Ectodermal cell (in vitro differentiated cells): ENCODE data around the gene ARL5A.

Experiments used
- H3K27ac ChIP-seq: 2 replicates; pipeline ENCODE4 v1.7.0; 2013; ENCODE audit warnings: mild to moderate bottlenecking, low read depth, low read length; ENCODE audit not compliant: insufficient read depth, poor library complexity, severe bottlenecking
- H3K27me3 ChIP-seq: 2 replicates; pipeline ENCODE4 v1.7.0; 2013; ENCODE audit warnings: mild to moderate bottlenecking, low read length; ENCODE audit not compliant: insufficient read depth, control insufficient read depth, poor library complexity, severe bottlenecking
- H3K36me3 ChIP-seq: one replicate; pipeline ENCODE4 v1.7.0; 2013; ENCODE audit warnings: low read length; ENCODE audit not compliant: control insufficient read depth, insufficient read depth
- H3K4me1 ChIP-seq: one replicate; pipeline ENCODE4 v1.7.0; 2013; ENCODE audit warnings: low read length; ENCODE audit not compliant: control insufficient read depth, insufficient read depth
- H3K4me3 ChIP-seq: 2 replicates; pipeline ENCODE4 v1.7.0; 2013; ENCODE audit warnings: low read depth, low read length, control low read depth; ENCODE audit not compliant: insufficient read depth
- H3K9me3 ChIP-seq: 2 replicates; pipeline ENCODE4 v1.7.0; 2013; ENCODE audit warnings: mild to moderate bottlenecking, low read length, moderate library complexity; ENCODE audit not compliant: control insufficient read depth
- WGBS, 2 experiments: methylation state at CpG; one replicate each; pipeline ENCODE4 v1.1.7; 2013; ENCODE audit warnings: missing lambda C conversion rate in 2 of 2; 5-methylcytosine and 5-hydroxymethylcytosine counted together

Gene ARL5A

GRCh38 chr2:151841047-151841424, 12.8 kb upstream of the ARL5A start:
- Histone ChIP-seq H3K27me3 (no peaks in the 10 kb centered on the region), H3K4me1 (no peaks in the 10 kb centered on the region), H3K9me3 (no peaks in the 10 kb centered on the region), H3K27ac (no peak overlapping the region), H3K36me3 (no peaks in the 10 kb centered on the region), H3K4me3 (no peak overlapping the region)
- 94 to 99% methylated on average over 2 of the region's 2 CpGs for WGBS, 2 experiments

GRCh38 chr2:151840216-151841046, 12.2 kb upstream of the ARL5A start:
- no peak overlapping the region for H3K4me3 ChIP-seq
- no peaks in the 10 kb centered on the region for H3K4me1 ChIP-seq
- 91 to 93% methylated on average over 5 of the region's 5 CpGs for WGBS, 2 experiments
- H3K36me3 ChIP-seq = no peaks in the 10 kb centered on the region
- no peak overlapping the region for H3K27ac ChIP-seq
- H3K9me3 ChIP-seq = no peaks in the 10 kb centered on the region
- H3K27me3 ChIP-seq = no peaks in the 10 kb centered on the region

GRCh38 chr2:151837926-151838325, 9.7 kb upstream of the ARL5A start:
- Histone ChIP-seq H3K27ac (no peak overlapping the region), H3K9me3 (no peaks in the 10 kb centered on the region), H3K27me3 (no peaks in the 10 kb centered on the region), H3K4me1 (no peaks in the 10 kb centered on the region), H3K36me3 (no peaks in the 10 kb centered on the region), H3K4me3 (no peak overlapping the region)
- WGBS, 2 experiments = 77 to 93% methylated on average over 3 of the region's 3 CpGs

- 93 to 94% methylated on average over 2 to 3 of the region's 3 CpGs for WGBS, 2 experiments
Measured at GRCh38 chr2:151833984-151834383, 5.8 kb upstream of the ARL5A start.

GRCh38 chr2:151830961-151831360, 2.7 kb upstream of the ARL5A start:
- Histone ChIP-seq H3K4me1 (peaks cover 11% of the 10 kb centered on the region), H3K36me3 (no peaks in the 10 kb centered on the region), H3K27me3 (no peaks in the 10 kb centered on the region), H3K27ac (no peak overlapping the region), H3K9me3 (no peaks in the 10 kb centered on the region), H3K4me3 (no peak overlapping the region)
- WGBS, 2 experiments = 90 to 94% methylated on average over 2 of the region's 2 CpGs

More at GRCh38 chr2:151833984-151834383, 5.8 kb upstream of the ARL5A start:
- Histone ChIP-seq H3K36me3 (no peaks in the 10 kb centered on the region), H3K27ac (no peak overlapping the region), H3K4me3 (no peak overlapping the region), H3K27me3 (no peaks in the 10 kb centered on the region), H3K9me3 (no peaks in the 10 kb centered on the region), H3K4me1 (no peaks in the 10 kb centered on the region)

GRCh38 chr2:151828890-151829324, 686 bp upstream of the ARL5A start:
- Histone ChIP-seq H3K4me1 (peaks cover 24% of the 10 kb centered on the region), H3K4me3 (peak overlapping the region; percentile 82), H3K9me3 (no peaks in the 10 kb centered on the region), H3K36me3 (no peaks in the 10 kb centered on the region), H3K27ac (no peak overlapping the region), H3K27me3 (no peaks in the 10 kb centered on the region)
- WGBS, 2 experiments = 90 to 91% methylated on average over 4 to 5 of the region's 5 CpGs

- H3K9me3 ChIP-seq = no peaks in the 10 kb centered on the region
- no peaks in the 10 kb centered on the region for H3K27me3 ChIP-seq
- H3K4me1 ChIP-seq = peaks cover 30% of the 10 kb centered on the region
- WGBS, 2 experiments = 0 to 1% methylated on average over 38 of the region's 38 CpGs
- H3K36me3 ChIP-seq = no peaks in the 10 kb centered on the region
- H3K4me3 ChIP-seq = peak overlapping the region; percentile 82
- no peak overlapping the region for H3K27ac ChIP-seq
Measured at GRCh38 chr2:151827564-151828142, 568 bp downstream of the ARL5A start.

GRCh38 chr2:151826737-151827157, 1.5 kb downstream of the ARL5A start:
- Histone ChIP-seq H3K27me3 (no peaks in the 10 kb centered on the region), H3K4me3 (peak overlapping the region; percentile 82), H3K36me3 (no peaks in the 10 kb centered on the region), H3K4me1 (peaks cover 30% of the 10 kb centered on the region), H3K9me3 (no peaks in the 10 kb centered on the region), H3K27ac (no peak overlapping the region)
- WGBS, 2 experiments = 69 to 73% methylated on average over 5 to 6 of the region's 6 CpGs

GRCh38 chr2:151824886-151825285, 3.3 kb downstream of the ARL5A start:
- no peaks in the 10 kb centered on the region for H3K36me3 ChIP-seq
- no peak overlapping the region for H3K27ac ChIP-seq
- H3K4me1 ChIP-seq = peaks cover 30% of the 10 kb centered on the region
- H3K4me3 ChIP-seq = no peak overlapping the region
- H3K9me3 ChIP-seq = no peaks in the 10 kb centered on the region
- no peaks in the 10 kb centered on the region for H3K27me3 ChIP-seq
- 42 to 55% methylated on average over 1 to 2 of the region's 2 CpGs for WGBS, 2 experiments

GRCh38 chr2:151823651-151824050, 4.6 kb downstream of the ARL5A start:
- H3K36me3 ChIP-seq = no peaks in the 10 kb centered on the region
- H3K4me1 ChIP-seq = peaks cover 30% of the 10 kb centered on the region
- no peaks in the 10 kb centered on the region for H3K9me3 ChIP-seq
- no peak overlapping the region for H3K27ac ChIP-seq
- no peaks in the 10 kb centered on the region for H3K27me3 ChIP-seq
- WGBS, 2 experiments = 61 to 65% methylated on average over 6 of the region's 6 CpGs
- H3K4me3 ChIP-seq = no peak overlapping the region
